GM19397 (cell line): ENCODE data around the gene SYT1.
A peak's percentile ranks its signal among the peaks of the same experiment; 100 is the strongest.

Experiments used
- ATAC-seq: cut with Tn5 transposase; IDR thresholded peaks from one replicate; pipeline ENCODE4 v1.9.1; 2021; ENCODE audit warnings: mild to moderate bottlenecking, moderate library complexity; ENCODE audit not compliant: unreplicated experiment

Gene SYT1

DNA sequence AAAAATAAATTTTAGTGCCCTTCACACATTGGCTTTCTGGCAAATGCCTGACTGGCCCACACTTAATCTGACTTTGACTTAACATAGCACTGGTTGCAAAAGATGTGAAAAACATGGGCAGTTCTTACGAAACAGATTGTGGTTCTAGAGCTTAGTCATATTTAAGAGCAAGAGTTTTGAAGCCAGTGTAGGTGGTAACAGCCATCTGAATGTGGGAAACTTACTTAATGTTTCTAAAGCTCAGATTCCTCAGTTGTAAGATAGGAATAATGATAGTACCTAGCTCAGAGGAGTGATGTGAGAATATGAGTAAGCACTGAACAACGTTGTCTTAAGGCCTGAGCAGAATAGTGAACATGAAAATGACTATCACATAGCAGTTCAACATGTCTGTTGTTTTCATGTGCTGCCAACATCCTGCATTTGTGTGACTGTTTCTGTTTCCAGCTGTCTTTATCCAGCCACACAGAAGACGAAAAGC lies 262.7 kb downstream of the SYT1 start:
- ATAC-seq, result peak; percentile 70

DNA sequence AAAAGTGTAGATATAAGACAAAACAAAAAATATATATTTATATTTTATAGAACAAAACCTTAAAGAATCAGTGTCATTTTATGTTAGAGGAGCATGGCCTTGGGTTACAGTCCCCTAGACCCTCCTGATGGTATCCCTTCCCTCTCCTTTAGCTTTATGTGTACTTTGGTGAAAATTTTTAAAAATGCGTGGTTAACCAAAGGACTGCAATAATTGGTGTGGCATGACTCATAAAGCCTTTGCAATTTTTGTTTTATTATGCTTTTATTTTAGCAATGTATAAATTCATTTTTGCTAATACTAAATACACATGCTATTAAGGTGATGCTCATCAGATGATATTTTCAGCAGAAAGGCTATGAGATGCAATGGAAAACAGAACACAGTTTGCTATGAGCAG lies 264.4 kb downstream of the SYT1 start:
- ATAC-seq, result no peak

DNA sequence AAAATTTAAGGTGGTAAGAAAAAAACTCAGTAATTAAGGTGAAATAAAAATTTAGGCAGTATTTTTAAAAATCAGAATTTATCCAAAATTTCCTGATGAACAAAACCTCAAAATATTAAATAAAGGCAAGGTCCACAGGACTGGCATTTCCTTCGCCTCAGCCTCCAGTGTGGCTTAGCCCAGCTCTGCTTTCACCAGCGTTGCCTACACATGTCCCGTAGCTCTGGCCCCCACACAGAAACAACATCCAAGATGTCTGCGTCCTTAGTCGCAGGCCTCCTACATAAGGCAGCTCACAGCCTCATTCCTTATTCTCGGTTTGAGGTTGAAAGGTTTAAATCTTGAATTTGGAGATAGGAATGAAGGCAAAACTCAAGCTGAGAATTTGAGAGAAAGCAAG lies 274.3 kb downstream of the SYT1 start:
- ATAC-seq, result no peak

DNA sequence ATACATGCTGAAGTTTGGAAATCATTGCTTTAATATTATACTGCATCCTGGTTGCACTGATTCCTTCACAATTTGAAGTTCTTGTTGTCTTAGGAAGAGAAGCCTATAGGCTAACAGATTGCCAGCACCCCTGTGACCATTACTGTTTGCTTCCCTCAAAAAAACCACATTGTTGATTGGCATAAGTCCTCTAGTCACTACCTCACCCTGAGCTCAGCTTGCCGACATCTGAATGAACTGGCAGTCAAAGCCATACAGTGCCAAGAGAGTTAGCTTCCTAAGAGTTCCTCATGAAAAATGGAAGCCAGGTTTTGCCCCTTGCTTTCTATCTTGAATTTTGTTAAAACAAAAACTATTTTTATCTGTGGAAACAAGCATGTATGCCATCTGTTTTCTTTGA lies 276.1 kb downstream of the SYT1 start:
- no peak for ATAC-seq

DNA sequence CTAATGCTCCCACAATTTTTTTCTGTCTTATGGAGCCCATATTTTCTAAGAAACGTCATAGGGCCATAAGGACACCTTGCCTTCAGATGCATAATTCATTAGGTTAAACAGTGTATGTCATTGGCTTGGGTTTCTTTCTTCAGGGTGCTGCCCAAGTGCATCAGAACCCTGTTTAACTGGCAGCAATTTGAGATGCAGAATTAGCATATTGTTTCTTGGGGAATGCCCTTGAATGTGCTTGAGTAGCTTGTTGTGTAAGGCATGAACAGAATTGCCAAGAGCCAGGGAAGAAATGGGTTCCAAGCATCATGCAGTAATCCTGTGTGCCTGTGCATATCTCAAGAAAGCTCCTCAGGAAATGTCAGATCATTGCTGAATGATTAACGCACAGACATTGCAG lies 277.2 kb downstream of the SYT1 start:
- no peak for ATAC-seq

DNA sequence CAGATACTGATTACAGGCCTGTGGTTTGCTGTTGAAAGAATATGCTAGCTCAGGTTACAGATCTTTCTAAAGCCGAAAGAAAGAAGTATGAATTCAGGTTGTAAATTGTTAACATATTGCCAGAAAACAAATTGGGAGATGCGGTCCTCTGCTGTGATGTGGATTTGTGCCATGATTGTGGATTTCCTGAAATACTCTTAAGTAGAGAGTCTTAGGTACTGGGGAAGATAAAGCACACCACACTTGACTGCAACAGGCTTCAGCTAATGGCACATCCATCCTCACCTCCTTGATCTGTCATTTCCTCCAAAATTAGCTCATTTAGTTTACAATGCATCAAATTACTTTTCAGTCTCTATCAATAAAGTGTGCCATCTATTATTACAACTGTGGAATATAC lies 279.2 kb downstream of the SYT1 start:
- no peak for ATAC-seq

DNA sequence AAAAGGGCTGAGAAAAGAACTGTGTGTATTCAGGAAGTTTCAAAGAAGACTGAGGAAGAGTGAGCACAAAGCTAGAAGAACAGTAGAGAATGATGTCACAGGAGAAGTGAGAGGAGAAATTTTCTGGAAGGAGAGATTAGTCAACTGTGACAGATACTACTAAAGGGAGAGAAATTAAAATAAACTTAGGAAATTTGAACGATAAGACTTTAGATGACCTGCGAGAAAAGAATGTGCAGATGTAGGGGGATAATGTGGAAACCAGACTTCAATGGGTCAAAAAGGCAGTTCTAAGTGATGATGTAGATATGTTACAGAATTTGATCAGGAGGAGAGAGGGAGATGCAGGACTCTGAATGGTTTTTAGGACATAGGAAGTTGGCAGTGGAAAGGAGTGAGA lies 287.4 kb downstream of the SYT1 start:
- no peak for ATAC-seq

DNA sequence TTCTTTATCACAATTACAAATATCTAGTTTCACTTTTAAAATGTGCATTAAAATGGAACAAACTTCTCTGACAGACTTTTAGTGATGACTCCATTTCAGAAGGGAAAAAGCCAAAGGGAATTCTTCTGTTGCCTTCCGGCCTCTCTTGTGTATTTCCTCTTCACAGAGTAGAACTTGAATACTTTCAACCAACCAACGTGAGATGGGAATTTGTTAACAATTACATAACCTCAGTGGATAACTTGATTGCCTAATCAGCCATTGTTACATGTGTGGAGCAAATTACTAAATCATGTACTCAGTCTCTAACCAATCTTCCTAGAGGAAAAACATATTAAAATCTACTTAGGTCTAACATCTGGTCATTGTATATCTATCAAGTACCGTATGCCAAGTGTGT lies 291.1 kb downstream of the SYT1 start:
- no peak for ATAC-seq

DNA sequence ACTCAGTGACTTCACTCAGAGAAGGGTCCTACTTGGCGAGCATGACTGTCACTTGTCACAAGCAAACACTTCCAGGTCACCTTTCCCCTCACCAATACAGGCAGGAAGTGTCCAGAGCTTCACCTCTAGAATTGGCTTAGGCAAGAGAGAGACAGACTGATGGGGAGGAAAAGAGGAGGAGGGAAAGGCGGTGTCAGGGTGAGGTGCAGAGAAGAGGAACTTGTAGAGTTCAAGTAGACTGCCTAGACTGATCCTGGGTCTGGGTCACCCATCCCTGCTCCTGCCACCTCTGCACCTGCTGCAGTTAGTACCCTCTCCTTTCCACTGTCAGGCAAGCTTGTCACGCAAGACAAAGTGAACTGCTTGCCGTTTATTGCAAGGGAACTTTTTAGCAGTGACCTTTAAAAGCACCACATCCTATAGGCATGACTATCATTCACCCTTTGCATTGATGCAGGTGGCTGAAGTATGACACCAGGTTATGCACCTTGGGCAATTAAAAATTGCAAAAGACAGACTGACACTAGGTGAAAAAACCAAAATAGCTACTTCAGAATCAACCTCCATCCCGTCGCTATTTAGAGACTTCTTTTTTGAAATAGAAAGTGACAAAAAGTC lies 292.4 kb downstream of the SYT1 start:
- peak; percentile 59 for ATAC-seq

DNA sequence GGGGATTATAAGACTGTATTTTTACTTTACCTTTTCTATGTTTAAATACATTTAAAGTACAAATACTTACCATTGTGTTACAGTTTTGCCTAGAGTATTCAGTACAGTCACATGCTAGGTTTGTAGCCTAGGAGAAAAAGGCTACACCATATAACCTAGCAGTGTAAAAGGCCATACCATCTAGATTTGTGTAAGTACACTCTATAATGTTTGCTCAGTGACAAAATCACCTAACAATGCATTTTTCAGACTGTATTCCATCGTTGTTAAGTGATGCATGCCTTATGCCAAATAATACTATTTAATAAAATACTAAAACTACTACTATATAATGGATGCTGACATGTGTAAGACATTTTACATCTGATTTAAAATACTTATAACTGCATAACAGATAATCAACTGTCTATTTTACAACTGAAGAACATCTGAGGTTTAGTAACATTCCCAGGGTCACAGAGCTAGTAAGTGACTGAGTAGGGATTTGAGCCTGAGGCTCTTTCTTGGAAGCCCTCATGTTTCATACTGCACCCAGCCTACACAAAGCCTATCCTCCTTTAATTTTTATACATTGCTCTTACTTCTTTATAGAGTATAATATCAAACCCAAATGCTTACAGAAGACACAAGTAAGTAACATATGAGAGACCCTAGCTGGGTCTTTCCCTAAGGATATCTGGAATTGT lies 296.8 kb downstream of the SYT1 start:
- ATAC-seq, result no peak

DNA sequence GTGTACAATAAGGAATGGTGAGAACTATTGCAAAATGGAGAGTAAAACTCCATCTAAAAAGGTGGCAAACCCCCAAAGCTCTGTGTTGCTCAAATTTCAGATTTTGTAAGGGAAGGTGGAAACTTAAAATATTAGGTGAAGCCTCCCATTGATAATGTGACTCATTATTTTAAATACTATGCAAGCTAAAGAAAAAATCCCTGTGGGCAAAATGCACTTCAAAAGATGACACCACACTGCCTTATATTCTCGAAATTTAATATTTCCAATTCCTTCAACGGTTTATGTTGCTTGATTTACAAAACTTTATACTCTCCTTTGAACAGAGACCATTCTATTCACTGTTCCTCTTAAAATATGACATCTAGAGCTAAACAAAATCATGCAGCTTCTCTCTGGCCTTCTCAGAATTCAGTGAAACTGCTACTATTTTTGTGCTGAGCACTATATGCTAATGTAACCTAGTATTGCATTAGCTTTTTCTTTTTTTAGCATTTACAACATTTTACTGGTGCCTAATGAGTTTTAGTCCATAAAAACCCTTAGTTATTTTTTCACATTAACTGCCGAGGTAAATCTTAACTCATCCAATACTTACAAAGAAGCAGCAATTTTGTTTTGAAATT lies 297.7 kb downstream of the SYT1 start:
- no peak for ATAC-seq

DNA sequence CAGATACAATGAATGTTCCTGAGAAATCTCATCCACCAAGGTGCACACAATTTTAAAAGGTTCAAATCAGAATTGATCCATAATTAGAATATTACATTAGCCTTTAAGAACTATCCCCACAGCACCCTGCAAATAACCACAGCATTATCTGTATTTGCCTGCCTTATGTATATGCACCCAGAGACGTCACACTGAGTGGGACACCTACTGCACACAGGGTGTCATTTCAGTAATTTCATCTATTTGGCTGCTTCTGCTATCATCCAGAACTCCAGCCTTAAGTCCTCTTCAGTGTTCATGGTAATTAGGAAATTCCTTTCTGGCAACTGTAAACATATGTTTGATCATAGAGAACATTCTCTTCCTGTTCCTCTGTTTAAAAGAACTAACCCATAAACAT lies 298.4 kb downstream of the SYT1 start:
- ATAC-seq, result peak; percentile 49

DNA sequence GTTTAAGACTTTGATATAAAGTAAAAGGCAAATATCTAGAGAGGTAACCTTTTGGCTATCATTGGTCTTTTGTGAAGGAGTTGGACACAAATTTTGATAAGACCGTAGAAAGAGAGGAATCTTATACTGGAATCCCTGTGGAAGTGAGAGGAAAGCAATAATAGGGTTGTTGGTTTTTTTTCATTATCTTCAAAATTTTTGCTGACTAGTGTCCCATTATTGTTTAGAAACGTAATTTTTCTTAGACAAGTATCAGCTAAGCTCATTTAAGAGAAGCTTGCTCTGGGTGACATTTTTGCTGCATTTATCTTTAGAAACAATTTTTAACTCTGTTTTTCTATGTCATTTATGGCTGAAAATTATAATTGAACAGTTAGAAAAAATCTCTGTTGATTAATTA lies 300.3 kb downstream of the SYT1 start:
- no peak for ATAC-seq

DNA sequence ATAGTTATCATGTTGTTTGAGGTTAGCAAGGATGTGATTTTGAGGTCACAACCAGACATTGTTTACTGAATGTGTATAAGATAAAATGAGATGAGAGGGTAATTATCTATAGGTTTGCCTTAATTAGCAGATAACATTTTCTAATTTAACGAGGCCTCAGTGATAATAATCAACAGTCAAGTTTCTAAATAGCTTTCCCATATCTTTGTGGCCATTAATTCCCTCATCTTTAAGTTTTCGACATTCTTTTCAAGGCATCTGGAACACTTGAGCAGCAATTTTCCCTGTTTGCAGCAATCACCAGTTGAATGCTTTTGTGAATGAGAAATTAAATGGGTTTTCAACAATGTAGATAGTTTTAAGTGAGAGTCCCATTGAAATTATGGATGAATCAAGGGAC lies 304.1 kb downstream of the SYT1 start:
- no peak for ATAC-seq

DNA sequence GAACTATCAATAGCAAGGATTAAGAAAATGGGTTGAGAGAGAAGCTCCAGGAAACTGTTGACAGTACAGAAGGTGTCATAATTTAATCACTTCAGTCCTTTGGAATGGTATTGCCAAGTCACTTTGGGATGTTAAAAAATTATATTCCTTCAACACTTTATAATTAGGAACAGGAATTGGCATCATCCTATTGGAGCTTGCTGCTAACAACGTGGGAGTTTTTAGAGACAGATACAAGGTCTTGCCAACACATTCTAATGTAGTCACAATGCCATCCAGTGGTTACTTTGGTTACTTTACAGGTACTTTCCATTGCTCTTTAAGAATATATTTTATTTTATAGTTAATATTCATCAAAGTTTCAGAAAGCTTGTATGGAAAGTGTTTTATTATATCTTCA lies 310.1 kb downstream of the SYT1 start:
- ATAC-seq, result peak; percentile 66

DNA sequence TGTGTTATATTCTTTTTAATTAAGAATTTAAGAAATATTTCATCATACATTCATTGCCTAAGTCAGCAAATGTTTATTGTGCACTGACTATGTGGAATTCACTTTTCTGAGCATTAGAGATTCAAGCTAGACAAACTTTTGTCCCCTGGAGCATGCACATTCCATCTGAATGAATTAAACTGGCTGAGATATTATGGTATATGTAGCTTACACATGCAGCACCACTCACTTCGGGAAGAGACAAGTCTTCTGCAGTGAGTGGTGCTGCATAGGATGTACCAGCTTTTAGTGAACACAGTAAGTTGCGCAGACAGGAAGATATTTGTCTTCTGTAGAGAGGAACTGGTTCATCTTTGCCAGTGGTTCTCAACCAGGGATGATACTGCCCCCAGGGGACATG lies 318.4 kb downstream of the SYT1 start:
- ATAC-seq, result no peak

DNA sequence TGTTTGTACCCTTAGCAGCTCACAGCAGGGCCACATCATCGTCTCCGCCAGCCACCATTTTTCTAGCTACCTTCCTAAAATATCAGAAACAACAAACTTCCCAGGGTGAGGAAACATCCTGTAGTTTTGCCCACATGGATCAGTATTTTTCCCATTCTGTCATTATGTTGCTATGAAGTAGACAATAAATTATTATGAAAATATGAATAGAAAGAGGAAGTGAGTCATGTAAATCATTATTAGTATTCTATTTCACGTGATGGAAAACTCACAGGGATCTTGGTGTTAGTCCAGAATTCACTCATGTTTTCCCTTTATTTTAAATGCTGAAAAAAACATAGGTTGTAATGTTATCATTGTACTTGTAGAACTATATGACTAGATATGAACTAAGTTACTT lies 319.4 kb downstream of the SYT1 start:
- no peak for ATAC-seq

DNA sequence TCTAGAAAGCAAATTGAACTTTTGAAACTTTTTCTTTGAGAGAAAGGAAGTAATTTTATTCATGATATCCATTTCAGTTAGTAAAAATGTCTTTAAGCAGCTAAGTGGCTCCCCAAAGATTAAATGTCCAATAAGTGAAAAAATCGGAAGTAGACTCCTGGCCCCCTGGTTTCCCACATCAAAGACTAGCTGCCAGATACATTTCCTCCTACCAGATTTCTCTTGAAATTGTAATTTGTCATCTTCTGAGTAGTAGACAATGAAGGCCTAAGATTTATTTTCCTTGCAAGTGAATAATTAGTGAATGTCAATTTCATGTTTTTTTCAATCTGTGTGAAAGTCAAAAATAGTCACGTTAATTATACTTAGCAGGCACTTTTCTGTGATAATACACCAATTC lies 321.9 kb downstream of the SYT1 start:
- ATAC-seq, result no peak

DNA sequence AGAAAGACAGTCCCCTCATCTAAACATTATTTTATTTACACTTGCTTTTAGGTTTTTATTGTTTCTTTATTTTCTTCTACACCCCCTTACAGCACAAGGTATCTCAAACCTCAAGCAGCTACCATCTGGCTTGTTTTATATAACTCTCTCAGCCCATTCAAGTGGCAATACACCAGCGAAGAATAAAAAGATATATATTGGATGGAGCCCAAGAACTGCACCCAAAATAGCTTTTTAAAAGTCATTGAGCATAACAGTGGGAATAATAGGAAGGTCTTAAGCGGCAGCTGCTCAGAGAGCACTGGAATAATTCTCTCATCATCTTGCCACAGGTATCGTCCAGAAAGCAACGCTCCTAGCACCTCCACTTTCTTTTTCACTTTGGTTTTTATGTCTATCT lies 322.5 kb downstream of the SYT1 start:
- ATAC-seq, result no peak

DNA sequence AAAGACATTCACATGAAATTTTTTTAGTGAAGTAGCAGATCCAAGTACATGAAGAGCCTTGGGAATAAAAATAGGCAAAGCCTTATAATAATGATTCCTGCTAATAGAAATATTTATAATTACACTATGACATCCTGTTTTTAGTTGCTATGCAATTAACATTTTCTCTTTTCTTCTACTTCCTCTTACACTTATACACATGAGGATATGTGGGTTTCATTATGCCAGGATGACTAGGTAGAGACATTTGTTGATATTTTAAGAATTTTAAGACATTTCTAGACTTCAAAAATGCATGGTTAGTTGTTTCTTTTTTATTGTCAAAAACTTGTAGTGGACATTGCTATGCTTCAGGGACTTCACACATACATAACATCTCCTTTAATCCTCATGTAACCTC lies 326.8 kb downstream of the SYT1 start:
- no peak for ATAC-seq

DNA sequence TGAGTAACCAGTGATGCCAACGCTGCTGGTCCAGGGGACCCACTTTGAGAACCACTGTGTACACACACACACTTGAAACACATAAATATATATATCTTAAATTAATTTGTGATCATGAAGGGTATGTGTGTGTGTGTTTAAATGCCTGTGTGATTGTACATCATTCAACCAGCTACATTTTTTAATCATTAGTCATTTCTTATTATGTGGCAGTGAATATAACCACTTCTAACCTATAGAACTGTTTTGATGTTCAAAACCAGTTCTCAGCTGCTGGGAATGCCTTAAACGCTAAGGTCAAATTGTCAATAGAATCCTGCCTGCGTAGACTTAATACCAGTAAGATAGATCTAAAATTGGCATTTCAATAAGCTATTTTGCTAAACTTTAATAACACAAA lies 330.0 kb downstream of the SYT1 start:
- ATAC-seq, result no peak

DNA sequence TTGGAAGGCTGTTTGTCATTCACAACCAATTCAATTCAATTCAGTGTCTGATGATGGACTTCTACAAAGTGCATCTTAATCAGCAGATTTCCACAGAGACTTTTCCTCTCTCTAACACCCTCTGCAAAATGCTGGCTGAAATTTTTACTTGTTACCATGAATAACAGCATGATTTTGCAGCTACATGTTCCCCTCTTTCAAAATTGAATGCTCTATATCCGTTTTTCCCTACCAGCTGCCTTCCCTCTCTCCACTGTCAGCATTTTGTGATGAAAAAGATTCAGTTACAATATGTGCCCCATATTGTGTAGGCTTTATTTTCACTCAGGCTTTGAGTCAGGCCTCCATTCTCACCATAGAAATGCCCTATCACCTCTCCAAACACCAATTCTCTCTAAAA lies 334.6 kb downstream of the SYT1 start:
- ATAC-seq, result no peak
